Ectodermal cell (in vitro differentiated cells): ENCODE measurements around the gene CABLES2.

Experiments
- H3K27ac ChIP-seq: 2 replicates; pipeline ENCODE4 v1.7.0; 2013; ENCODE audit warnings: mild to moderate bottlenecking, low read depth, low read length; ENCODE audit not compliant: insufficient read depth, poor library complexity, severe bottlenecking
- H3K27me3 ChIP-seq: 2 replicates; pipeline ENCODE4 v1.7.0; 2013; ENCODE audit warnings: mild to moderate bottlenecking, low read length; ENCODE audit not compliant: insufficient read depth, control insufficient read depth, poor library complexity, severe bottlenecking
- H3K36me3 ChIP-seq: one replicate; pipeline ENCODE4 v1.7.0; 2013; ENCODE audit warnings: low read length; ENCODE audit not compliant: control insufficient read depth, insufficient read depth
- H3K4me1 ChIP-seq: one replicate; pipeline ENCODE4 v1.7.0; 2013; ENCODE audit warnings: low read length; ENCODE audit not compliant: control insufficient read depth, insufficient read depth
- H3K4me3 ChIP-seq: 2 replicates; pipeline ENCODE4 v1.7.0; 2013; ENCODE audit warnings: low read depth, low read length, control low read depth; ENCODE audit not compliant: insufficient read depth
- H3K9me3 ChIP-seq: 2 replicates; pipeline ENCODE4 v1.7.0; 2013; ENCODE audit warnings: mild to moderate bottlenecking, low read length, moderate library complexity; ENCODE audit not compliant: control insufficient read depth
- WGBS, 2 experiments: methylation state at CpG; one replicate each; pipeline ENCODE4 v1.1.7; 2013; ENCODE audit warnings: missing lambda C conversion rate in 2 of 2; 5-methylcytosine and 5-hydroxymethylcytosine counted together

The CABLES2 gene

GRCh38 chr20:62393335-62393665 is 13.8 kb downstream of the CABLES2 start:
- Histone ChIP-seq H3K4me3 (no peak overlapping the region), H3K4me1 (peaks cover 5% of the 10 kb centered on the region), H3K27me3 (no peaks in the 10 kb centered on the region), H3K27ac (no peak overlapping the region), H3K36me3 (peaks cover 9% of the 10 kb centered on the region), H3K9me3 (no peaks in the 10 kb centered on the region)
- WGBS, 2 experiments, result 93 to 94% methylated on average over 12 of the region's 12 CpGs

- WGBS, 2 experiments, result 94% methylated on average over 21 of the region's 21 CpGs
- Histone ChIP-seq H3K27me3 (no peaks in the 10 kb centered on the region), H3K36me3 (peaks cover 10% of the 10 kb centered on the region)
Measured at GRCh38 chr20:62392621-62393334, 14.3 kb downstream of the CABLES2 start.

GRCh38 chr20:62392077-62392418 is 15.0 kb downstream of the CABLES2 start:
- Histone ChIP-seq H3K27me3 (no peaks in the 10 kb centered on the region), H3K4me3 (no peak overlapping the region), H3K4me1 (peaks cover 10% of the 10 kb centered on the region), H3K9me3 (no peaks in the 10 kb centered on the region), H3K36me3 (peaks cover 10% of the 10 kb centered on the region), H3K27ac (no peak overlapping the region)
- WGBS, 2 experiments, result 93 to 95% methylated on average over 10 of the region's 10 CpGs

More at GRCh38 chr20:62392621-62393334, 14.3 kb downstream of the CABLES2 start:
- Histone ChIP-seq H3K9me3 (no peaks in the 10 kb centered on the region), H3K4me3 (no peak overlapping the region), H3K4me1 (peaks cover 10% of the 10 kb centered on the region), H3K27ac (no peak overlapping the region)

GRCh38 chr20:62391165-62392076 is 15.7 kb downstream of the CABLES2 start:
- H3K4me1 ChIP-seq, result peaks cover 10% of the 10 kb centered on the region
- H3K27ac ChIP-seq, result no peak overlapping the region
- H3K36me3 ChIP-seq, result peaks cover 10% of the 10 kb centered on the region
- no peaks in the 10 kb centered on the region for H3K9me3 ChIP-seq
- H3K27me3 ChIP-seq, result no peaks in the 10 kb centered on the region
- 94 to 95% methylated on average over 44 of the region's 44 CpGs for WGBS, 2 experiments
- H3K4me3 ChIP-seq, result no peak overlapping the region

GRCh38 chr20:62390317-62391164 is 16.5 kb downstream of the CABLES2 start:
- peaks cover 10% of the 10 kb centered on the region for H3K36me3 ChIP-seq
- no peak overlapping the region for H3K4me3 ChIP-seq
- peaks cover 10% of the 10 kb centered on the region for H3K4me1 ChIP-seq
- no peaks in the 10 kb centered on the region for H3K9me3 ChIP-seq
- no peak overlapping the region for H3K27ac ChIP-seq
- no peaks in the 10 kb centered on the region for H3K27me3 ChIP-seq
- 92 to 93% methylated on average over 29 of the region's 29 CpGs for WGBS, 2 experiments

GRCh38 chr20:62389601-62390087 is 17.4 kb downstream of the CABLES2 start:
- Histone ChIP-seq H3K27ac (no peak overlapping the region), H3K4me3 (no peak overlapping the region), H3K36me3 (peaks cover 10% of the 10 kb centered on the region), H3K27me3 (no peaks in the 10 kb centered on the region), H3K4me1 (peaks cover 16% of the 10 kb centered on the region), H3K9me3 (no peaks in the 10 kb centered on the region)
- 95% methylated on average over 5 of the region's 5 CpGs for WGBS, 2 experiments

- 96 to 97% methylated on average over 11 of the region's 11 CpGs for WGBS, 2 experiments
- Histone ChIP-seq H3K9me3 (no peaks in the 10 kb centered on the region), H3K36me3 (peaks cover 10% of the 10 kb centered on the region), H3K4me1 (peaks cover 16% of the 10 kb centered on the region), H3K4me3 (no peak overlapping the region), H3K27ac (no peak overlapping the region), H3K27me3 (no peaks in the 10 kb centered on the region)
Measured at GRCh38 chr20:62388839-62389600, 18.1 kb downstream of the CABLES2 start.

- Histone ChIP-seq H3K36me3 (peaks cover 10% of the 10 kb centered on the region), H3K27me3 (no peaks in the 10 kb centered on the region), H3K27ac (no peak overlapping the region), H3K9me3 (no peaks in the 10 kb centered on the region), H3K4me1 (peaks cover 16% of the 10 kb centered on the region), H3K4me3 (peak overlapping the region; percentile 100)
- 87 to 92% methylated on average over 20 of the region's 20 CpGs for WGBS, 2 experiments
Measured at GRCh38 chr20:62387933-62388635, 19.0 kb downstream of the CABLES2 start.
